Activated naive CD8-positive, alpha-beta T cell treated with anti-CD3 and anti-CD28 coated beads for 36 hours (primary cell): ENCODE measurements around the gene GATC. TPM values are rescaled to one million over a fixed set of nuclear protein-coding genes. Genes with fewer than 3 reads are reported as not detected.
"Not testable (repeated sequence)": the region's sequence is repeated elsewhere in the genome, so short reads cannot be mapped to it uniquely, and the experiment has no call there.

ENCODE experiments used
- DNase-seq: peaks from one replicate; pipeline ENCODE4 v3.0.0; 2021
- H3K27ac Mint-ChIP-seq: one replicate; pipeline ENCODE4 v1.8.0; 2022; ENCODE audit warnings: mild to moderate bottlenecking, moderate library complexity, mixed read lengths
- H3K27me3 Mint-ChIP-seq: one replicate; pipeline ENCODE4 v1.8.0; 2022; ENCODE audit warnings: mild to moderate bottlenecking, mixed read lengths
- H3K36me3 Mint-ChIP-seq: one replicate; pipeline ENCODE4 v1.8.0; 2021; ENCODE audit warnings: mild to moderate bottlenecking, mixed read lengths
- H3K4me1 Mint-ChIP-seq: one replicate; pipeline ENCODE4 v1.8.0; 2021; ENCODE audit warnings: mixed read lengths
- H3K4me3 Mint-ChIP-seq: one replicate; pipeline ENCODE4 v1.8.0; 2022; ENCODE audit warnings: mild to moderate bottlenecking, moderate library complexity, mixed read lengths
- H3K9me3 Mint-ChIP-seq: one replicate; pipeline ENCODE4 v1.8.0; 2022; ENCODE audit warnings: mixed read lengths
- total RNA-seq, 2 experiments: library from RNA; stranded (reverse); gene quantifications; one replicate each; pipeline ENCODE4 v1.2.3, GENCODE V29; 2021

GATC gene
- total RNA-seq, 2 experiments from 2014 or later, result 25.0 to 30.5 TPM

DNA sequence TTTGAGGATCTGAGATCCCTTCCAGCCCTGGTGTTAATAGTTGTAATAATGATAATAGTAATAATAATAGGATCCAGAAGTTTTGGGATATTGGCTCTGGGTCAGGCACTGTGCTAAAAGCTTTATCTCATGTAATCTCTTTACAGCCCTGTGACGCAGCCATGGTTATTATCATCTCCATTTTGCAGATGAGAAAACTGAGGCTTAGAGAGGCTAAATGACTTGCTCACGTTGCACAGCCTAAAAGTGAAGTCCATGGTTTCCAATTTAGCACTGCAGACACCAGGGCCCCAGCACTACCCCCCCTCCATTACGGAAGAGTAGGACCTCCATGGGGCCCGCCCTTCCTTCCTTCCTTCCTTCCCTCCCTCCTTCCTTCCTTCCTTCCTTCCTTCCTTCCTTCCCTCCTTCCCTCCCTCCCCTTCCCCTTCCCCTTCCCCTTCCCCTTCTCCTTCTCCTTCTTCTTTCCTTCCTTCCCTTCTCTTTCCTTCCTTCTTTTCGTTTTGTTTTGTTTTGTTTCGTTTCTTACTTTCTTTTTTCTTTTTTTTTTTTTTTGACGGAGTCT, 23.3 kb upstream of the GATC start:
- Mint-ChIP-seq H3K36me3 (no peaks in the 10 kb centered on the region), H3K27ac (no peak overlapping the region), H3K4me3 (peak overlapping the region; percentile 2), H3K4me1 (no peaks in the 10 kb centered on the region), H3K27me3 (no peaks in the 10 kb centered on the region), H3K9me3 (no peaks in the 10 kb centered on the region)
- no peak for DNase-seq

DNA sequence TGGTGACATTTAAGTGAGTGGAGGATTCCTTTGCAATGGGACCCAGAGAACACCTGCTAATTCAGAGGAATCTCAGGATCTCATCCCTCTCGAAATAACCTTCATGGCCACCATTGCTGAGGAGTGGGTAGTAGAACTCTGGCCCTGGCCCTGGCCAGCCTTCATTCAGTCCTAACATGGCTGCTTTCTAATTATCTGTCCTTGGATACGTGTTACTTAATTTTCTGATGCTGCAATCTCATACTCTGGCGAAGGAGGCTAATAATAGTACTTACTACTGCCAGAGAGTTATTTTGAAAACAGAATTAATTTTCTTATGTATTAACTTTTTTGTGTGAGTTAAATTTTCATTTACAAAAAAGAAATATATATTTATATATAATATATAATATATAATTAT, 20.4 kb upstream of the GATC start:
- H3K9me3 Mint-ChIP-seq, result no peaks in the 10 kb centered on the region
- no peaks in the 10 kb centered on the region for H3K36me3 Mint-ChIP-seq
- DNase-seq, result no peak
- H3K4me1 Mint-ChIP-seq, result peaks cover 5% of the 10 kb centered on the region
- H3K27me3 Mint-ChIP-seq, result no peaks in the 10 kb centered on the region
- no peak overlapping the region for H3K27ac Mint-ChIP-seq
- no peak overlapping the region for H3K4me3 Mint-ChIP-seq

GRCh38 chr12:120428597-120429229, 17.5 kb upstream of the GATC start:
- Mint-ChIP-seq H3K27ac (no peak overlapping the region), H3K4me1 (peaks cover 14% of the 10 kb centered on the region), H3K27me3 (no peaks in the 10 kb centered on the region), H3K4me3 (no peak overlapping the region), H3K9me3 (no peaks in the 10 kb centered on the region), H3K36me3 (no peaks in the 10 kb centered on the region)
- no peak for DNase-seq

- no peak overlapping the region for H3K27ac Mint-ChIP-seq
- H3K9me3 Mint-ChIP-seq, result no peaks in the 10 kb centered on the region
- H3K4me3 Mint-ChIP-seq, result no peak overlapping the region
- no peaks in the 10 kb centered on the region for H3K36me3 Mint-ChIP-seq
- H3K27me3 Mint-ChIP-seq, result no peaks in the 10 kb centered on the region
- H3K4me1 Mint-ChIP-seq, result peaks cover 14% of the 10 kb centered on the region
- DNase-seq, result no peak
These were observed 16.9 kb upstream of the GATC start for GRCh38 chr12:120429368-120429767.

DNA sequence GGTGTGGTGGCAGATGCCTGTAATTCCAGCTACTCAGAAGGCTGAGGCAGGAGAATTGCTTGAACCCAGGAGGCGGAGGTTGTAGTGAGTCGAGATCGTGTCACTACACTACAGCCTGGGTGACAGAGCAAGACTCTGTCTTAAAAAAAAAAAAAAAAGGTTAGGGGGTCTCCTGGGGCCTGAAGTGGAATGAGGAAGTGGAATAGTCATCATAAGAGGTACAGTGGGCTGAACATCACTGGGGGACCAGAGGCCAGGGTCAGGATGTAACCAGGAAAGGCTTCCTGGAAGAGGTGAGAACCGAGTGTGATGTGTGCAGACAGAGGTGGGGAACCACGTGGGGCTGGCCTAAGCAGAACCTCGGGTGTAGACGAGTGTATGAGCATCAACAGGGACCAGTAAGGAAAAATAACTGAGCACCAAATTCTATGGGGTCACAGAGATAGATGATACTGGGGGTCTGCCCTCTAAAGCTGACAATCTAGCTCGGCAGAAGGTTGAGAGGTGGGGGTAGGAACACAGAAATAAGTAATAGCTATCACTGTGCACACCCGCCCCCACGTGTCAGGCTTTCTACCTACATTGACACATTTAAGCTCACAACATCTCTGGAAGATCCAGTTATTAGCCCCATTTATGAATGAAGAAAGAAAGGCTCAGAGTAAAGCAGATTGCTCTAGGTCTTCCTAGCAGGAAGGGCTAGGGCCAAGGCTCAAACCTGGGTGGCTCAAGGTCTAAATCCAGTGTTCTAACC, 13.3 kb upstream of the GATC start:
- no peak overlapping the region for H3K4me3 Mint-ChIP-seq
- H3K27me3 Mint-ChIP-seq, result no peaks in the 10 kb centered on the region
- no peak overlapping the region for H3K27ac Mint-ChIP-seq
- H3K9me3 Mint-ChIP-seq, result no peaks in the 10 kb centered on the region
- no peaks in the 10 kb centered on the region for H3K36me3 Mint-ChIP-seq
- DNase-seq, result no peak
- peaks cover 18% of the 10 kb centered on the region for H3K4me1 Mint-ChIP-seq

- peak; percentile 96 for DNase-seq
- H3K27me3 Mint-ChIP-seq, result no peaks in the 10 kb centered on the region
- H3K27ac Mint-ChIP-seq, result peak within 1 kb of the TSS; percentile 94
- H3K4me3 Mint-ChIP-seq, result peak within 1 kb of the TSS; percentile 99
- H3K36me3 Mint-ChIP-seq, result peaks cover 13% of the 10 kb centered on the region
- no peaks in the 10 kb centered on the region for H3K9me3 Mint-ChIP-seq
- peaks cover 26% of the 10 kb centered on the region for H3K4me1 Mint-ChIP-seq
These were observed 8.3 kb upstream of the GATC start, which contains the start of gene COX6A1 for GRCh38 chr12:120437735-120438494. Gene COX6A1, plus strand, starts transcription at chr12:120438113. Its CDS starts 14 bp downstream, at chr12:120438127.

DNA sequence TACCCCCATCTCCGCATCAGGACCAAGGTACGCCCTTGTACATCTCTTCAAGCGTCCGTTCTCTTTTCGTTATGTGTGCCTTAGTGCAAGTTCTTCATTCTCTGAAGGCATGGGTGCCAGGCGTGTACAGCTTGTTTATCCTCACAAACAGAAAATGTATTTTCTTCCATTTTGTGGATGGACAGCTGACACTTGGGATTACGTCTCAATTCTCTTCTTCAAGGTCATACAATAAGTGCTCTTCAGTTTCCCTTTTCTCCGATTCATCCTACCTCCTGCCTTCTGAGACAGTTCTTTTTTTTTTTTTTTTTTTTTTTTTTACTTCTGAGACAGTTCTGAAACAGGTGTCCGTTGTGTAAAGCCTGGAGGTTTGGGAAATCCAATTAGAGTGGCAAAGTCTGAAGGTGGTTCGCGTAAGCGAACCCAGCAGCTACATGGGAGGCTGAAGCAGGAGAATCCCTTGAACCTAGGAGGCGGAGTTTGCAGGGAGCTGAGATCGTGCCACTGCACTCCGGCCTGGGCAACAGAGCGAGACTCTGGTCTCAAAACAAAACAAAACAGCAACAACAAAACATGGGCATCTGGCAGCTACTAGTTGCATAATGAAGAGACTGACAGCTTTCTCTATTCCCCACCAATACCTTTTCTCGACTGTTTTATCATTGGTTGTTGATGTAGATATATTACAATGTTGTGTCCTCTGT, 7.6 kb upstream of the GATC start:
- DNase-seq, result no peak
- Mint-ChIP-seq H3K4me1 (peaks cover 24% of the 10 kb centered on the region), H3K27ac (peak overlapping the region; percentile 94), H3K9me3 (no peaks in the 10 kb centered on the region), H3K4me3 (peak overlapping the region; percentile 99), H3K36me3 (peaks cover 13% of the 10 kb centered on the region), H3K27me3 (no peaks in the 10 kb centered on the region)

- H3K36me3 Mint-ChIP-seq, result peaks cover 17% of the 10 kb centered on the region
- peak overlapping the region; percentile 51 for H3K27ac Mint-ChIP-seq
- H3K4me1 Mint-ChIP-seq, result peaks cover 34% of the 10 kb centered on the region
- H3K4me3 Mint-ChIP-seq, result peak overlapping the region; percentile 65
- no peaks in the 10 kb centered on the region for H3K9me3 Mint-ChIP-seq
- H3K27me3 Mint-ChIP-seq, result no peaks in the 10 kb centered on the region
- peak; percentile 68 for DNase-seq
These were observed 6.5 kb upstream of the GATC start for GRCh38 chr12:120439646-120440247.

- no peak for DNase-seq
- peak overlapping the region; percentile 95 for H3K4me3 Mint-ChIP-seq
- no peaks in the 10 kb centered on the region for H3K9me3 Mint-ChIP-seq
- peaks cover 30% of the 10 kb centered on the region for H3K36me3 Mint-ChIP-seq
- H3K27me3 Mint-ChIP-seq, result no peaks in the 10 kb centered on the region
- peaks cover 47% of the 10 kb centered on the region for H3K4me1 Mint-ChIP-seq
- H3K27ac Mint-ChIP-seq, result peak overlapping the region; percentile 95
These were observed 1.6 kb upstream of the GATC start for GRCh38 chr12:120444676-120445075.

DNA sequence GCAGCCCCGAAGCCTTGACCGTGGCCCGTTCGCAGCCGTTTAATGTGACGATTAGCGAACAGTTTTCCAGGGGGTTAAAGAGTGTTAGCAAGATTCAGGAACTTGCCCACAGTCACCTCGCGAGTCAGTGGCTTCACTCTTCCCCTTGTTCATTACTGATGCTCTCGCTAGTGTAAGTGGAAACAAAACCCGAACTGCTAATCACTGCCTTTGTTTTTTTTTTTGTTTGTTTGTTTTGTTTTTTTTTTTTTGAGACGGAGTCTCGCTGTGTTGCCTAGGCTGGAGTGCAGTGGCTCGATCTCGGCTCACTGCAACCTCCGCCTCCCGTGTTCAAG, 567 bp downstream of the GATC start:
- Mint-ChIP-seq H3K27ac (peak overlapping the region; percentile 95), H3K4me3 (peak overlapping the region; percentile 95), H3K36me3 (peaks cover 28% of the 10 kb centered on the region), H3K4me1 (peaks cover 36% of the 10 kb centered on the region)
- H3K9me3 Mint-ChIP-seq, H3K27me3 Mint-ChIP-seq, DNase-seq: not testable (repeated sequence)

- no peak overlapping the region for H3K27ac Mint-ChIP-seq
- DNase-seq, result no peak
- no peaks in the 10 kb centered on the region for H3K9me3 Mint-ChIP-seq
- peaks cover 28% of the 10 kb centered on the region for H3K36me3 Mint-ChIP-seq
- peaks cover 32% of the 10 kb centered on the region for H3K4me1 Mint-ChIP-seq
- no peaks in the 10 kb centered on the region for H3K27me3 Mint-ChIP-seq
- peak overlapping the region; percentile 95 for H3K4me3 Mint-ChIP-seq
These were observed 1.7 kb downstream of the GATC start for GRCh38 chr12:120447992-120448391.

- Mint-ChIP-seq H3K36me3 (peaks cover 29% of the 10 kb centered on the region), H3K4me1 (peaks cover 13% of the 10 kb centered on the region)
- not testable (repeated sequence) for DNase-seq, H3K4me3 Mint-ChIP-seq, H3K27me3 Mint-ChIP-seq, H3K9me3 Mint-ChIP-seq, H3K27ac Mint-ChIP-seq
These were observed 6.3 kb downstream of the GATC start for GRCh38 chr12:120452524-120452923.

DNA sequence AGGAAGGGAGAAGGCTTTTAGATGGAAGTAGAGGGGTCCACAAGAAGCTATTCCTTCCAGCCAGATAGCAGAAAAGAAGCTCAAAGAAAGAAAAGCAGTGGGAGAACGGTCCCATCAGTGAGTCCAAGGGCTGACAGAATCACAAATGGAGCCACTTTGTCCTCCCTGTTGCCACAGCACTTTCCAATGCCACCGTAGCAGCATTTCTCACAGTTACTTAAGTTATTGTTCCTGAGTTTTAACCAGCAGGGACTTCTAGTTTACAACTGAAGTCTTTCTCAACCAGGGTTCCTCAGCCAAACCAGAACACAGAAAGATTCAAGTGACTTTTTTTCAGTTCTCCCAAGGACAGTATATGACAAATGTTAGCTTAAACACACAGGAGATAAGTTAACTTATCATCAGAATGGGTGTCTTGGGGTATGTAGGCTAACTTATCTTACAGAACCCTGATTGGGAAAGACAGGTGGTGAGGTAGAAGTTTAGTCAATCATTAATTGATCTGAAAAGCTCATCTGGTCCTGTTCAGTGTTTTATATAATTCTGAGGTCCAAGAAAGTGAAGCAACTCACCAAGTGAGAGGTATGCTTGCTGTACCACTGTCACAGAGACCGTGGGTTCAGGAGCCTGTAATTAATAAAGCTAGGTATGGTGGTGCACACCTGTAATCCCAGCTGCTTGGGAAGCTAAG, 7.0 kb downstream of the GATC start:
- peak overlapping the region; percentile 48 for H3K27ac Mint-ChIP-seq
- peaks cover 25% of the 10 kb centered on the region for H3K36me3 Mint-ChIP-seq
- no peak for DNase-seq
- no peaks in the 10 kb centered on the region for H3K9me3 Mint-ChIP-seq
- peaks cover 6% of the 10 kb centered on the region for H3K4me1 Mint-ChIP-seq
- H3K27me3 Mint-ChIP-seq, result no peaks in the 10 kb centered on the region
- no peak overlapping the region for H3K4me3 Mint-ChIP-seq

GRCh38 chr12:120453977-120454376, 7.7 kb downstream of the GATC start:
- Mint-ChIP-seq H3K36me3 (peaks cover 27% of the 10 kb centered on the region), H3K27me3 (no peaks in the 10 kb centered on the region), H3K27ac (peak overlapping the region; percentile 48), H3K4me1 (peaks cover 6% of the 10 kb centered on the region), H3K9me3 (no peaks in the 10 kb centered on the region), H3K4me3 (no peak overlapping the region)
- DNase-seq, result no peak
